Cortex of kidney (tissue), 1 donor: ENCODE measurements around the gene PLAC1.

Experiments used
- DNase-seq: peaks from one replicate; lab custom pipeline; 2025; lab: John Stamatoyannopoulos, UW

Gene PLAC1

GRCh38 chrX:134631426-134632346 is 26.6 kb downstream of the PLAC1 start:
- no peak for DNase-seq

- DNase-seq = no peak
Measured at GRCh38 chrX:134628663-134629062, 29.6 kb downstream of the PLAC1 start.

GRCh38 chrX:134626434-134626833 is 31.8 kb downstream of the PLAC1 start:
- no peak for DNase-seq

GRCh38 chrX:134625315-134625718 is 33.0 kb downstream of the PLAC1 start:
- DNase-seq = no peak

- DNase-seq = no peak
Measured at GRCh38 chrX:134624046-134624430, 34.2 kb downstream of the PLAC1 start.

- DNase-seq = no peak
Measured at GRCh38 chrX:134623293-134624045, 34.8 kb downstream of the PLAC1 start.

- DNase-seq = no peak
Measured at GRCh38 chrX:134622813-134623185, 35.5 kb downstream of the PLAC1 start.

- DNase-seq = no peak
Measured at GRCh38 chrX:134622056-134622812, 36.0 kb downstream of the PLAC1 start.

GRCh38 chrX:134619838-134620237 is 38.4 kb downstream of the PLAC1 start:
- no peak for DNase-seq

- DNase-seq = no peak
Measured at GRCh38 chrX:134613396-134613795, 44.9 kb downstream of the PLAC1 start.

- no peak for DNase-seq
Measured at GRCh38 chrX:134608153-134608552, 50.1 kb downstream of the PLAC1 start.

- no peak for DNase-seq
Measured at GRCh38 chrX:134607523-134607922, 50.7 kb downstream of the PLAC1 start.

GRCh38 chrX:134604701-134605311 is 53.5 kb downstream of the PLAC1 start:
- no peak for DNase-seq

GRCh38 chrX:134603806-134604700 is 54.2 kb downstream of the PLAC1 start:
- DNase-seq = no peak

GRCh38 chrX:134602410-134602809 is 55.9 kb downstream of the PLAC1 start:
- DNase-seq = no peak

- DNase-seq = no peak
Measured at GRCh38 chrX:134601240-134601765, 57.0 kb downstream of the PLAC1 start.

GRCh38 chrX:134600714-134601113 is 57.6 kb downstream of the PLAC1 start:
- DNase-seq = no peak

GRCh38 chrX:134599184-134599914 is 58.9 kb downstream of the PLAC1 start:
- DNase-seq = no peak

- no peak for DNase-seq
Measured at GRCh38 chrX:134592303-134592702, 66.0 kb downstream of the PLAC1 start.

GRCh38 chrX:134591502-134591901 is 66.8 kb downstream of the PLAC1 start:
- no peak for DNase-seq
